GM12878 (cell line): Measurements from ENCODE around the gene NMUR1. TPM values are rescaled to one million over a fixed set of nuclear protein-coding genes. Genes with fewer than 3 reads are reported as not detected.

Experiments
- ATAC-seq: fragments of 200-7000 bp; cut with Tn5 transposase; 3 replicates; pipeline ENCODE4 v1.9.1; 2020; ENCODE audit warnings: mild to moderate bottlenecking, moderate library complexity
- BruUV-seq: library from RNA; stranded (reverse); fragments of 400-500 nt; replicated peaks from 2 replicates; lab custom pipeline; 2021; lab: Mats Ljungman, UMichigan
- CTCF ChIA-PET: fragments of 300-600 bp; sonication (Branson Sonifier 250); formaldehyde crosslinking; extraction: SDS; loops from one replicate; lab custom pipeline; 2021; ENCODE audit warnings: inconsistent platforms; lab: Yijun Ruan, JAX
- POLR2A ChIA-PET: fragments of 350-600 bp; formaldehyde crosslinking; extraction: SDS; loops from one replicate; lab custom pipeline; 2021; ENCODE audit warnings: inconsistent platforms; lab: Charles Lee
- RAD21 ChIA-PET: fragments of 300-600 bp; sonication (Branson Sonifier 250); formaldehyde crosslinking; loops from one replicate; lab custom pipeline; 2023; ENCODE audit warnings: antibody characterized with exemption; ENCODE audit not compliant: unreplicated experiment; lab: Charles Lee
- SMC1A ChIA-PET: fragments of 300-600 bp; sonication (Branson Sonifier 250); formaldehyde crosslinking; loops from one replicate; lab custom pipeline; 2023; ENCODE audit not compliant: unreplicated experiment, uncharacterized antibody; lab: Charles Lee
- DNase-seq: peaks from one replicate; pipeline ENCODE4 v3.0.0-alpha.2; 2011; ENCODE audit warnings: low read depth, low spot score
- FAIRE-seq: peaks from 3 replicates; lab custom pipeline; 2011; peaks lifted over from hg19 to GRCh38; lab: Jason Lieb, UNC
- H2AFZ ChIP-seq: 2 replicates; pipeline ENCODE4 v1.6.0; 2011; ENCODE audit warnings: low read depth, low read length, control low read depth; ENCODE audit not compliant: control insufficient read depth
- H3K27ac ChIP-seq: 2 replicates; pipeline ENCODE4 v1.5.1; 2011; ENCODE audit warnings: control low read depth; ENCODE audit not compliant: control insufficient read depth, insufficient read depth
- H3K27me3 ChIP-seq, 2 experiments: replicated peaks in 1 of 2; 2 replicates each; pipeline versions ENCODE4 v1.6.0 to v1.6.1; 2011; ENCODE audit warnings: low read length in 1 of 2; ENCODE audit not compliant: control insufficient read depth in 2 of 2, insufficient read depth in 2 of 2
- H3K36me3 ChIP-seq, 2 experiments: 2 replicates each; pipeline ENCODE4 v1.5.1; 2011; ENCODE audit warnings: low read length in 1 of 2; ENCODE audit not compliant: control insufficient read depth in 2 of 2, insufficient read depth in 2 of 2
- H3K4me1 ChIP-seq: 2 replicates; pipeline ENCODE4 v1.6.1; 2011; ENCODE audit warnings: mild to moderate bottlenecking, low read length, moderate library complexity, mixed read lengths; ENCODE audit not compliant: control insufficient read depth, insufficient read depth
- H3K4me2 ChIP-seq: 2 replicates; pipeline ENCODE4 v1.6.0; 2011; ENCODE audit warnings: control low read depth; ENCODE audit not compliant: control insufficient read depth, insufficient read depth
- H3K4me3 ChIP-seq: fragments of 200-600 bp; sonication (generic); 2 replicates; pipeline ENCODE4 v1.5.1; 2016
- H3K79me2 ChIP-seq: 2 replicates; pipeline ENCODE4 v1.6.0; 2011; ENCODE audit warnings: low read length; ENCODE audit not compliant: control insufficient read depth, insufficient read depth
- H3K9ac ChIP-seq: 2 replicates; pipeline ENCODE4 v1.8.0; 2011; ENCODE audit warnings: low read length, control low read depth, mixed read lengths; ENCODE audit not compliant: control insufficient read depth, insufficient read depth
- H3K9me3 ChIP-seq: replicated peaks from 3 replicates; pipeline ENCODE4 v1.5.1; 2011; ENCODE audit warnings: mild to moderate bottlenecking, low read length; ENCODE audit not compliant: control insufficient read depth, insufficient read depth
- H4K20me1 ChIP-seq: 2 replicates; pipeline ENCODE4 v1.6.0; 2011; ENCODE audit not compliant: control insufficient read depth, insufficient read depth
- ASH2L ChIP-seq: fragments of 300-600, 200-600 bp; sonication (generic); IDR thresholded peaks from 2 replicates; pipeline ENCODE4 v1.6.1; 2017; ENCODE audit warnings: low read depth, mild to moderate bottlenecking, borderline replicate concordance
- E2F4 ChIP-seq: IDR thresholded peaks from 2 replicates; pipeline ENCODE4 v1.6.1; 2012; ENCODE audit warnings: low read depth, low read length, improper control_type of control experiment
- EGR1 ChIP-seq, 2 experiments: IDR thresholded peaks; 1 replicate in 1 of 2; 2 replicates in 1 of 2; pipeline ENCODE4 v1.6.1; 2011 to 2012; ENCODE audit warnings: low read depth in 2 of 2, low read length in 2 of 2, borderline replicate concordance in 1 of 2, mild to moderate bottlenecking in 1 of 2, moderate library complexity in 1 of 2
- ESRRA ChIP-seq: IDR thresholded peaks from 2 replicates; pipeline ENCODE4 v1.6.1; 2012; ENCODE audit warnings: mild to moderate bottlenecking, low read length, improper control_type of control experiment
- POLR2A ChIP-seq: IDR thresholded peaks from 2 replicates; pipeline ENCODE4 v1.6.1; 2011; ENCODE audit warnings: low read depth, mild to moderate bottlenecking, low read length
- POLR2AphosphoS5 ChIP-seq: IDR thresholded peaks from 2 replicates; pipeline ENCODE4 v1.6.1; 2011; ENCODE audit warnings: mild to moderate bottlenecking, low read length, inconsistent platforms
- PRDM15 ChIP-seq: fragments of 450-650 bp; formaldehyde crosslinking; IDR thresholded peaks from 2 replicates; pipeline ENCODE4 v1.4.0; 2020; ENCODE audit warnings: mild to moderate bottlenecking, moderate library complexity
- RBBP5 ChIP-seq: fragments of 200-600 bp; sonication (generic); conservative IDR thresholded peaks from 2 replicates; pipeline ENCODE4 v1.6.1; 2016
- RUNX3 ChIP-seq: IDR thresholded peaks from 2 replicates; pipeline ENCODE4 v1.6.1; 2012; ENCODE audit warnings: low read length, inconsistent platforms
- ZBTB33 ChIP-seq: fragments of 450-650 bp; IDR thresholded peaks from 2 replicates; pipeline ENCODE4 v1.6.1; 2017; ENCODE audit warnings: mild to moderate bottlenecking
- WGBS: methylation state at CpG from one replicate; pipeline ENCODE4 v1.1.6; 2016; ENCODE audit warnings: low lambda C conversion rate; ENCODE audit not compliant: insufficient replicate concordance, insufficient coverage; ENCODE audit errors: missing lambda C conversion rate; 5-methylcytosine and 5-hydroxymethylcytosine counted together
- in situ Hi-C: fragments of 300-500 bp; cut with MboI; formaldehyde crosslinking; loops from 9 replicates; pipeline ENCODE4 v1.14.3; 2018; ENCODE audit warnings: mixed read lengths
- intact Hi-C: fragments of 100-400 bp; cut with micrococcal nuclease; formaldehyde crosslinking; loops from one replicate; pipeline ENCODE4 v1.14.2; 2022; ENCODE audit not compliant: unreplicated experiment
- polyA plus RNA-seq, 11 experiments: library from polyadenylated mRNA; depleted of rRNA in 4 of 11; unstranded in 6 of 11; stranded (reverse) in 5 of 11; fragments of >200 nt; fragmentation: Nextera tagmentation in 4 of 11; fragmentation: Illumina TruSeq in 1 of 11; extraction: Ambion mirVana in 4 of 11; extraction: Trizol in 1 of 11; gene quantifications; 1 replicate in 1 of 11; 2 replicates in 10 of 11; pipeline versions ENCODE4 v1.2.1 to v1.2.3, GENCODE V29; 2011 to 2016; ENCODE audit warnings: inconsistent platforms in 2 of 11, missing spikeins in 2 of 11, low read depth in 1 of 11
- total RNA-seq, 4 experiments: library from RNA; depleted of rRNA in 3 of 4; stranded (reverse); fragments of >200 nt in 3 of 4; fragmentation: Illumina TruSeq in 1 of 4; extraction: Trizol in 1 of 4; gene quantifications; 2 replicates each; pipeline versions ENCODE4 v1.2.1 to v1.2.3, GENCODE V29; 2013 to 2021

Gene NMUR1
- total and polyA plus RNA-seq, 10 of the 15 experiments (the other 5 are each of a cell fraction or from before 2014, with no cell fraction given), result under 0.01 to 0.08 (median 0.02) TPM; not detected in 5

GRCh38 chr2:231554748-231555545 is 24.7 kb upstream of the NMUR1 start (continued):
- TF ChIP-seq EGR1 (IDR thresholded peaks at IDR 0.05; ENCODE audit: borderline replicate concordance in 1 of 2, low read depth in 2 of 2, low read length in 2 of 2) (peak; percentile 22 to 98), E2F4 (no peak), ASH2L (no peak), RUNX3 (peak; percentile 17; the same call in 1 of the 2 replicates), POLR2A (peak; percentile 53), ESRRA (no peak)

GRCh38 chr2:231554327-231554726 is 24.1 kb upstream of the NMUR1 start:
- H4K20me1 ChIP-seq, result no peaks in the 10 kb centered on the region
- WGBS, result 67% methylated on average over 8 of the region's 8 CpGs
- no TSS peak for BruUV-seq
- H3K4me2 ChIP-seq, result peak overlapping the region; percentile 92
- SMC1A ChIA-PET, result interaction anchor here (0.8 to 5.3 kb wide), 10 partner anchors 8 to 46 kb away, joined by 3 to 50 read pairs (median 5); partner anchors contain the start of gene NMUR1
- peak overlapping the region; percentile 44; the same call in 1 of the 2 replicates for H3K4me3 ChIP-seq
- no peaks in the 10 kb centered on the region for H3K27me3 ChIP-seq
- H3K9me3 ChIP-seq, result peaks cover 16% of the 10 kb centered on the region
- intact Hi-C loops, result no loop called here
- no peaks in the 10 kb centered on the region for H3K36me3 ChIP-seq
- no peaks in the 10 kb centered on the region for H3K79me2 ChIP-seq
- DNase-seq (no peak), FAIRE-seq (no peak), ATAC-seq (peak; percentile 19; the same call in 1 of the 3 replicates)
- POLR2A ChIA-PET, result interaction anchor here (1.2 to 1.7 kb wide), 5 partner anchors 9 to 89 kb away, joined by 4 to 9 read pairs (median 6); partner anchors contain the start of gene NCL
- peak overlapping the region; percentile 71 for H3K27ac ChIP-seq
- peak overlapping the region; percentile 51 for H2AFZ ChIP-seq
- peak overlapping the region; percentile 62 for H3K9ac ChIP-seq
- H3K4me1 ChIP-seq, result peaks cover 22% of the 10 kb centered on the region
- in situ Hi-C loops, result no loop called here
- RAD21 ChIA-PET, result interaction anchor here (0.8 to 8.0 kb wide), 7 partner anchors 9 to 72 kb away, joined by 3 to 59 read pairs (median 17); partner anchors contain the start of gene NMUR1
- CTCF ChIA-PET, result interaction anchor here (0.6 to 10.9 kb wide), 15 partner anchors 9 to 451 kb away, joined by 3 to 132 read pairs (median 4); partner anchors contain the start of gene NMUR1
- TF ChIP-seq ZBTB33, result no peak
- no peak for TF ChIP-seq POLR2AphosphoS5
- TF ChIP-seq E2F4, result no peak
- no peak for TF ChIP-seq PRDM15 (CRISPR knock-in tag)
- no peak for TF ChIP-seq RBBP5
